GM19452 (cell line): ENCODE results near the gene ARSB.

ENCODE experiments used
- ATAC-seq: cut with Tn5 transposase; IDR thresholded peaks from one replicate; pipeline ENCODE4 v1.9.1; 2021; ENCODE audit not compliant: unreplicated experiment

ARSB gene

DNA sequence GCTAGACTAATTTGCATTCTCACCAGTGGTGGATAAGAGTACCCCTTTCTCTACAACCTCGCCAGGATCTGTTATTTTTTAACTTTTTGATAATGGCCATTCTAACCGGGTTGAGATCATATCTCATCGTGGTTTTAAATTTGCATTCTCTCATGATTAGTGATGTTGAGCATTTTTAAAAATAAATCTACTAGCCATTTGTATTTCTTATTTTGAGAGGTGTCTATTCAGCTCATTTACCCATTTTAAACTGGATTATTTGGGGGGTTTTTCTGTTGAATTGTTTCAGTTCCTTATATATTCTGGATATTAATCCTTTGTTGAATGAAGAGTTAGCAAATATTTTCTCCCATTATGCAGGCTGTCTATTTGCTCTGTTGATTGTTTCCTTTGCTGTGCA lies 139.6 kb downstream of the ARSB start:
- ATAC-seq, result no peak

DNA sequence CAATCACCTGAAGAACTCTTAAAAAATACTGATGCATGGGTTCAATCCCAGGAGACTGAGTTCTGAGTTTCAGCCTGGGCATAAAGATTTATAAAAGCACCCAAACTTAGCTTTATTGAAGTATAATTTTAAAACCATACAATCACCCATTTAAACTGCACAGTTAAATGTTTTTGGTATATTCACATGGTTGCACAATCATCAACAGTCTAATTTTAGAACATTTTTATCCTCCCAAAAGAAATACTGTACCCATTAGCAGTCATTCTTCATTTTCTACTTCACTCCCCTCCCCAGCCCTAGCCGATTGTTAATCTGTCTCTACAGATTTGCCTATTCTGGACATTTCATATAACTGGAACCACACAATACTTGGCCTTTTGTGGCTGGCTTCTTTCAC lies 141.7 kb downstream of the ARSB start:
- no peak for ATAC-seq

DNA sequence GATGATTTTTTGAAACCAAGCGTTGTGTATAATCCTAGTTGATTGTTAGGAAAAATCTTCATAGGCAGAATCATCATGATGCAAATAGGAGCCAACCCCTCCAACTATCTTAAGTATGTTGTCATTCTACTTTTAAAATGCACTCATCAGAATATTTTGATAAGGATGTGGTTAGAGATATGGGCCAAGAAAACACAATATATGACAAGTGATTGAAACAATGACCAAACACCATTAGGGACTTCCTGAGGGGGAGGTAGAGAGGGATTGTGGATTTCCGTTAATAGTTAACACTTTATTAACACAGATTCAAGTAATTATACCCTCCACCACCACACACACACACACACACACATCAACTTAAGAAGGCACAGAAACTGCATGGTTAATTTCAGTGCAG lies 143.3 kb downstream of the ARSB start:
- no peak for ATAC-seq

DNA sequence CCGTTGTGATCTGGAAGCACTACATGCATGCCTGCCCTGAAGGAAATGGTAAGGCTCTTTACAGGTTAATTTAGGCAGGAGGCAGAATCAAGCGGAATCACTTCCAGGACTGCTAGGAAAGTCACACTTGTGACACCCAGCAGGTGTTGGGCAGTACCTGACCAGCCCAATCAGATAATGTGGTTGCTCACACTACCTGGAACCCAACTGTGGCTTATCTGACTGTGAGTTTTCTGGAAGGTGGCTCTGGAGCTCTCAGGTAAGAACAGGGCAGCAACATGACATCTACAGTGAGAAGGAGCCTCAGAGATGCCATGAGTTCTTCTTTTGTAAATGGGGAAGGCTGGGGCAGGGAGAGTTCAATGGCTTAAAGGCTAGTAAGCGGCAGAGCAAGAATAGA lies 146.4 kb downstream of the ARSB start:
- ATAC-seq, result no peak

DNA sequence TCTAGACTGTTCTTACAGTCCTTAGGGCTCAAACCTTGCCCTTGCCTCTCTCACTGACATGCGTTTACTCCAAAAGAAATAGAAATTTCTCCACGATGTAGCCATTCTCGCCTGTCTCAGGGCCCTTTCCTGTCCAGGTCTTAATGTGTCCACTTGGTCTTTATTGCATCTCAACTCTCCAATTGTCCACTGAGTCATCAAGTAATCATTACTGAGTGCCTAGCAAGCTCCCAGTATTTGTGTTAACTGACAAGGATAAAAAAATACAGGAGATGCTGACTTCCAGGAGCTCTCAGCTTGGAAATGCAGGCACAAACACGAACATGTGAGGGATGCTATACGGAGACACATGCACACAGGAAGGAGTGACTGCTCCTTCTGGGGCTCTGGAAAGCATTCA lies 147.3 kb downstream of the ARSB start:
- no peak for ATAC-seq

DNA sequence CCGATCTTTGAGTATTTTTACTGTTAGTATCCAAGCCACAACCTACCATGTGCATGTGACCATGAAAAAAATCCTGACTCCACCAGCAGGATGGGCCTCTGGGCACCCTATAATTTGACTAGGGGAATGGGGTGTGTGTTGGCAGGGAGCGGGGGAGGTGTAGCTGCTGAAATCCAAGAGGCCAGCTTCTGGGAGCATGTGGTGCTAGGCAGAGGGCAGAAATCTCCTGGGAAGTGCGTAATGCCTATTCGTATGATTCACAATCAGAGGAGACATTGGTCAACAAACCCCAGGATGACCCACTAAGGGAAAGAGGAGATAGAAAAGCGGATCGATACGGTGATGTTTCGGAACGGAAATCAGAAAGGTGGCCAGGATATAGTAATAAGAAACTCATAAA lies 149.9 kb downstream of the ARSB start:
- no peak for ATAC-seq

DNA sequence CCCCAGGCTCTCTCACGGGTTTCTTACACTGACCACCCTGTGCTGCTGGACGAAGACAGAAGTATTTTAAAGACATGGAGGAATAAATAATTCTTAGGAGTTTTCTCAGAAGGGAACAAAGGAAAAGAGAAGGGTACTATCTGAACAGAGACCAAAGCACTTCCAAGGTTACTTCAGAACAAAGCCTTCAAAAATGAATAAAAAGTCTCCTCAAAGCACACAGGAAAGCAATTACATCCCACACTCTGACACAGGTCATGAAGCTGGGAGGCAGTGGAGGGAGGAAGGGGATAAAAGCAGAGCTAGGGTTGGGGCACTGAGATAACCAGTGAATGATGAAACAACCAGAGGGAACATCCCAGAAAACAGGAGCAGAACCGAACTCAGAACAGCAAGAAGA lies 151.8 kb downstream of the ARSB start:
- ATAC-seq, result no peak

DNA sequence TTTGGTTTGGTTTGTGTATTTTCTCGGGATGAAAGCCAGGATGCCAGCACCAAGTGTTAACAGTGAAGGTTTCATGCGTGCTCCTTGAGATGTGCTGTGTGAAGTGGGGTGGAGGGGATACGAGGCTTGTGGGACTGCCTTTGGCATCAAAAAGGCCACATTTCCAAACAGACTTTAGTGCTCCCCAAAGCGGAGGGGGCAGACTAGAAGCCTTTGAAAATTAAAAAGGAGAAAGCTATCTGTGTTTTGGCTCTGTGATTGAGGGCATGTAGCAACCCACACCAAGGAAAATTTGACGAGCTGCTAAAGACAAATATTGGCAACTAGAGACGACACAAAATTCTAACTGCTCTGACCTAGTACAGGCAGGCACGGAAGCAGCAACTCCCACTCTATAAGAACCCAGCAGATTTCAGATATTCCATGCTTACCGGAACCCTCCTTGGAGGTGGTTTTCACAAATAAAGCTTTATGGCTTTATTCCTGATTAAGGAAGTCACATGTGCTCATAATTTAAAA lies 154.5 kb downstream of the ARSB start:
- ATAC-seq, result no peak

DNA sequence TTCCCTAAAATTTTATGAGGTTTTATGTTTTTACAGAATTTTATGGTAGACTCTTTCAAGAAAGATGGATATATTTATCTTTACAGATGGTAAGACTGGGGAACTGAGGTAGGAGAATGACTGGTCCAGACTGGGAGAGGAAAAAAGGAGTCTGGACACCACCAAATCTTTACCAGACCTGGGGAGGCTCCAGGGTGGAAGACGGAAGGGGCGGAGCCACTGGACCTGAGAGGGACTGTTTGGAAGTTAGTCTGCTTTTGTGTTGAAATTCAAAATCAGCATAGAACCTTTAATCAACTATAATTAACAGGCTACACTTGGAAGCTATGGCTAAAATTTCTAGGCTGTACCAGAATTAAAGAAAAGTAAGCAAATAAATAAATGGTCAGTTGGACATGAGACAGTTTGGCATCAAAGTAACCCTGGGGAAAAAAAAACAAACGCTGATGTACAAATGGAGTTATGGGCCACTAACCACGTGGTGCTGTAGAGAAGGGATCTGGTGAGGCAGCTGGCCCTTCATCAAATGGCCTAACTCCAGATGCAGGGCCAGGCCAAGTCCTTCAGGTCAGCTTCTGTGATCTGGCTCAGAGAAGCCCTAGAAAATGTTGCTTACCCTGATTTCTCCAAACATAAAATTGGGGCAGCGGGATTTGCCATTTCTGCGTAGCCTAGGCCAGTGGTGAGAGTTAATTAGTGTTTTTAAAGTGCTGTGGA lies 155.1 kb downstream of the ARSB start:
- ATAC-seq, result no peak

DNA sequence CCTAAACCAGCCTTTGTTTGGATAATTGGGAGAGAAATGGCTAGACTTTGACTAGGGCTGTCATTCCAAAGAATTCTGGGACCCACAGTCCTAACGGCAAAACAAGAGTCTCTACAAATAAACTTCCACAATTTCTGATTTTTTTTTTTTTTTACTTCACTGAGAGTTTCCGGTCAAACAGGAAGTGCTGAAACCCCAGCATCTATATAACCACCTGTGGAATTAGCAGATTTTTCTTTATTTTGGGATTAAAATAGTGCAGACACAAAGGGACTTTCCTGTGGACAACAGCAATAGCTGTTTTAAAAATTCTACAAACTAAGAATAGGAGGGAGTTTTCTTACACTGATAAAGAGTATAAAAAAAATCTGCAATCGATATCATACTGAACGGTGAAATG lies 157.4 kb downstream of the ARSB start:
- no peak for ATAC-seq

DNA sequence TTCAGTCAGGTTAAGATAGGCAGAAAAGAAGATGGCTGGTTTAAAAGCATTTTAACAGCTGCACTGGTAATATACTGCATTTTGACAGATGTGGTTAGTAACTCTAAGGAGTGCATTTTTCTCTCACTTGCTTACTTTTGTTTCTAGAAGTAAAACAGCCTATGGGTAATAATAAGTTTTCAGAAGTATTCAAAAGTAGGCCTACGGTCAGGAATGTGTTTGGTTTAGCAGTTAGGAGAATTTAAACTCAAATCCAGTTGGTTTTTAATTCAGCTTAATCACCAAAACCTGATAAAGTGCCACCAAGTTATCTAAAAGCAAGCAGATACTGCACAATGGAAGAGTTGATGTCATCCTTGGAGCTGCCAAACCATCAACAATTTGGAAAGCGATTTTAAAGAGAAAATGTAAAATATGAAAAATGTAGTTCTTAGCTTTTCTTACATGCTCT lies 160.3 kb downstream of the ARSB start:
- ATAC-seq, result no peak

DNA sequence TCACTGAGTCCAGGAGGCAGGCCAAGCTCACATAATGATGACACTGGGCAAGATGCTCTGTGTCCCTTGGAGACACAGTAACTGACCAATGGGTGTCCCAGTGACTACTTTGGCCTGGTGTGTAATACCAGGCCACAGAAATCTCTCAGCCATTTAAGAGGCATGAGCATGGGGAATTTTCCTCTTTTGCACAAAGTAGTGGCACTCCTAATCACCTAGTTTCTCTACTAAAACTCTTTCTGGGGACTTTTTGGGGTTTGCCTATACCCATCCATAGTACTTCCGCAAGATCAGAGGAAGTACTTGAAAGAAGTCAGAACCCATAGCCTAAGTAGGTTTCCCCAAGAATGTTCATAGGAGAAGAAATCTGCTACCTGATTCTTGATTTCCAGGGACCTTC lies 161.9 kb downstream of the ARSB start:
- no peak for ATAC-seq

DNA sequence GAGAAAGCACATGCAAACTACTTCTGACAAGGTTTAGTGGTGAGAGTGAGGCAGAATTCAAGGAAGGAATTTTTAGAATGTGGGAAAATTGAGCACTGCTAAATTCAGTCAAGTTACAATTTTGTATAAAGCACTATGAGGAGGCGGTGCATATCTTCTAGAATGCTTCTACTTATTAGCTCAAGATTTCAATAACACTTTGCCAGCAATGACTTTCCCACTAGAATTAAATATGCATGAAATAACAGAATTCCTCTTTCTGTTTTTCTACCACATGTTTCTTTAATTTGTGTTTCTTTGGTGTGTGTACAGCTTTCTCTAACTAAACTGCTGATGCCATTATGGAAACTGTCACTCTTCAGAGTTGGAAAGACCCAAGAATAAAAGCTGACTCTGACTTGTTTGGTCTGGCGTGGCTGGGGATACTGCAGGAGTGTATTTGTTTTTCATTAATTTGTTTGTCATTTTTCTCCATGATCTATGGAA lies 163.5 kb downstream of the ARSB start:
- ATAC-seq, result no peak

DNA sequence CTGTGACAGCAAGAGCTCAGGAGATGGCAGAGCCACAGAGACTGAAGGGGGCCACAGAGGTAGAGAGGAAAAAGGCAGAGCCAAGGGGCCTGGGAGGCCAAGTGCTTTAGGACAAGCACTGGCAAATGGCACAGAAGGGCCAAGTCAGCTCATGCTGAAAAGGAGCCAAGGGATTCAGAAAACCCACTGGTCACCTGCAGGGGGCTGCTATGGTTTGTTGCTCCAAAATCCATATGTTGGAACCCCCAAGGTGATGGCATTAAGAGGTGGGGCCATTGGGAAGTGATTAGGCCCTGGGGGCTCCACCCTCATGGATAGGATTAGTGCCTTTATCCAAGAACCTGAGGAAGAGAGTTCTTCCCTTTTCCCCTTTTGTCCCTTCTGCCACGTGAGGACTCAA lies 165.4 kb downstream of the ARSB start:
- no peak for ATAC-seq

DNA sequence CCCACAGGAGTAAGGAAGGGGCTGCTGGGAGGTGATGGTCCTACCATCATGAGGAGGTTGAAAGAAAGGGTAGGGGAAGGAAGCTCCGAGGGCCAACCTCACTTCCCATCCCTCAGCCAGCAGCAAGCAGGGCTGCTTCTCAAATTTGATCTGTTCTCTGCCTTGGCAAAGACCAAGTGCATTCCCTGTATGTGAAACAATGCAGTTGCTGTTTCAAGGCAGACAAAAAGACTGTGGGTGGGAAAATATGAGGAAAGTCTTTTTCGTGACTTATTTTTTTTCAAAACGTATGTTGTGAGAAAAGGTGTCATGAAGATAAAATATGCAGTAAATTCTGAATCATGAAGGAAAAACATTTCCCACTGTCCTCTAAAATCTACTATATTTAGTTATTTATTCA lies 165.9 kb downstream of the ARSB start:
- ATAC-seq, result no peak

DNA sequence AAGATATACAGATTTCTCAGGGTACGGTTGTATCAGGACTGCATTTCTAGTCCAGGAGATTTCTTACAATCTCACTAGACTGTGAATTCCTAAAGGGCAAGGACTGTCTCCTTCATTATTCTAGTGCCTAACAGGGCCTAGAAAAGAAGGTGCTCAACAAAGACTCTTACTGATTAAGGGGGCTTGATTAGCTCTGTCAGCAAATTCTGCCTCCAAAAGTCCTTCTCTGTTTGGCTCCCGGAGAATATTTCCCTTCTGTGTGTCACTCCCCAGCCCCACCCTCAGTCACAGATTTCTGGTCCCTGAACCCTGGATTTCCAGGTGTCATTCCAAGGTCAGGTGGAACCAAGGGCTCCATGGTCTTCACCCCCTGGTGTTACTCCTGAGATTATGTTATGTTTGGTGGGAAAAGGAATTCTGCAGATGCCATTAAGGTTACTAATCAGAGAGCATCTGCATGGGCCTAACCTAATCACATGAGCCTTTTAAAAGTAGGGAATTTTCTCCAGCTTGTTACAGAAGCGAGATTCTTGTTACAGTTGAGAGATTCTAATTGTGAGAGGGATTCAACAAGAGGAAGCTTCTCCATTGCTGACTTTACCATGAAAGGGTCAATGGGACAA lies 168.9 kb downstream of the ARSB start:
- ATAC-seq, result no peak

DNA sequence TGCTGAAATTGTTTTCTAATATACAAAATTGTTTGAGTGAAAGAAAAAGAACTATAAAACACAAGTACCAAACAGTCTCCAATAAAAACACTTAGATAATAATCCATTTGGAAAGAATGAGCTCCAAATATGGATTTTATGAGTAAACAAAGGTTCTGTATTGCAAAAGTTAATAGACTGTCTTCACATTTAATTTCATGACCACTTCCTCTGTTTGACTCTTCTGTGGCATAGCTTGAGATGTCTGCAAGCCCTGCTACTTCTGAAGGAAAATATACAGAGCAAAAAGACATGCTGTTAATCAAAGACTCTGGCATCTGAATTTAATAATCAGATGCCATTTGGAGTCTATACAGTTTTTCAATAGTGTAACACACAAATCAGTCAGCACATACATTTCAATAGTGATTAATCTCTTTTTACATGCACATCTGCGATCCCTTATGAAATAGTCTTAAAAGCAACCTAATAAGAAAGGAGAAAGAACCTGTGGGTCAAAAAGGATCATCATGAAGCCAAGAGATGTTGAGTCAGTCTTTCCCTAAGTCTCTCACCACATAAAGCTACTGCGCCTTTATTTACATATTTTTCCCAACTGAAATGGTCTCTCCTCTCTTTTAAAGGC lies 171.1 kb downstream of the ARSB start:
- ATAC-seq, result no peak

DNA sequence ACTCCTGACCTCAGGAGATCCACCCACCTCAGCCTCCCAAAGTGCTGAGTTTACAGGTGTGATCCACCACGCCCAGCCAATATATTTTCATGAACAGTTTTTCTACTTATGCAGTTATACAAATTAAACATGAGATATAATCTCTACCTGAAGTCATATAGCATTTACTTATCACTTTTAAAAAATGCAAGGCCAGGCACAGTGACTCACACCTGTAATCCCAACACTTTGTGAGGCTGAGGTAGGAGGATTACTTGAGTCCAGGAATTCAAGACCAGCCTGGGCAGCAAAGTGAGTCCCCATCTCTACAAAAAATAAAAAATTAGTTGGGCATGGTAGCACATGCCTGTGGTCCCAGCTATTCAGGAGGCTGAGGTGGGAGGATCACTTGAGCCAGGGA lies 171.8 kb downstream of the ARSB start:
- no peak for ATAC-seq

DNA sequence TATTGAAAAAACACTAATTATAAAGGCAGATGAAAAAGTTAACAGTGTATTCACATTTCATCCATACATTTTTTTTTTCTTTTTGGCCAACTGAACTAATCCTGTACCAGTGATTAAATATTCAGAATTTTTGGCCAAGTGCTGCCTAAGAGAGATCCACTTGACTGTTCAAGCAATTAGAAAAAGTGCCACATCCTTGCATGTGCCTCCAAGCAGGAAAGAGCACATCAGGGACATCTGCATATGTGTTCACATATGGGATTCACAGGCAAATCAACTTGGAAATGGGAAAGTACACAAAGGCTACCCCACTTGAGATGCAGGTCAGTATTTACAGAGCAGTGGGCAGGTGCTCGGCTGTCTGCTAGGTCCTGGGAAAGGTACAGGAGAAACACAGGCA lies 173.2 kb downstream of the ARSB start:
- ATAC-seq, result no peak

DNA sequence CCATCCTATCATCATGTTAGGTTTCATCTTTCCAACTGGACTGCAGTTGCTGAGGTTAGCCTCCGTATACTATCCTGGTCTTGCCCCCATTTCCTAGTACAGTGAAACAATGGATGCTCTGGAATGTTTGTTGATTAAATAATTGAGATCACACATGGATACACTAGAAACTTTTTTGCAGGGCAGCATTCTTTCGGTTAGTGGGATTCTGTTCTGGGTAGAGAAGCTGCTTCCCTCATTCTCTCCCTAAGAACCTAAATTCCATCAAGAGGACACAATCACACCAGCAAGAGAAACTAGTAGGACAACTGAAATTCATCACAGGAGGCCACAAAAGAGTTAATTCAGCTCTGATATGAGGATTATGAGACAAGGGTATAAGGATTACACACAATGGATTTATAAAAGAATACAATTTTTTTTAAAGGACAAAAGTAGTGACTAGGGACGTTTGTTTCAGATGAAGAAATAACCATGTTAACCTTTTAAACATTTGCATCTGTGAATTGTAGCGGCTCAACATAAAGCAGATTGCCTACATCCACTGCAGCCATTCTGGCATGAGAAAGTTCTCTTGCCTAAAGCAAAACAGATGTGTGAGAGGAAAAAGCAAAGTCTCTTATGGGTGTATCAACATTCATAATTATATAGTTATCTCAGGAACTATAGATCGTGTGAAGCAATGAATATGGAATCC lies 173.8 kb downstream of the ARSB start:
- no peak for ATAC-seq

DNA sequence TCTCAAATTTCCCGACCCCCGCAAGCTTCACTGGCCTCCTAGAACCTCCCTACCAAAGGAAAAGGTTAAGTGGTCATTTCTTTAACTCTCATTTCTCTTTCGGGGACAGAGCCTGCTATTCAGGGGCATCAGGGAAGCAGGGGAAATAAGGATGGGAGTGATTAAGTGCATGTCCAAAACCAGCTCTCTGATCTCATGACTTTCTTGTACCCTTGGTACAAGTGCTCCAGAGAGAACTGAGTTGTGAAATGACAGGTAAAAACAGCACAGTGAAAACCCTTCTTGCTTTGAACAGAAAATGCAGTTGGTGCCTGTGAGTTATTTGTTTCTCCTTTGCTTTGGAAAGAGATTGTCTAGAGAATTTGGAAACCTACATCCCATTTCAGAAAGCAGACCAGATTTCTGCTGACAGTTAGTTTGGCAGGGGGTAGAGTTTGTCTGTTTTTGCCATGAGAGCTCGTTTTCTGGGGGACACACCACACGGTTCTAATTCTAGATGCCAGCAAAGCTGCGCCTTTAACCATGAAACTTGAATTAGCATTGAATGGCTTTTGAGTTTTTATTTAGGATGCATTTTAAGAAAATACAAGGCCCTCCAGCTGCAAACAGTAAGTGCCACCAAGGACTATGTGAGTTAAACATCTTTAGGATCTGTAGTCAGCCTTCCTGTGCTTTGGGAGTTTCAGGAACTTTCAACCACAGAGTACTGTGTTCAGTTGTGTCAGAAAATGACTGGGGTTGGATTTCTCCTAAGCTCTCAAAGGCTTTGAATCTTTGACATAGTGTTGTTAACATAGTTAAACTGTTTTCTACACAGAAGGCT lies 174.8 kb downstream of the ARSB start:
- no peak for ATAC-seq
